HEK293 (cell line): ENCODE data around the gene IL25.

ENCODE experiments used
- CTCF ChIA-PET: fragments of 350-600 bp; formaldehyde crosslinking; extraction: SDS; loops from one replicate; lab custom pipeline; 2021; ENCODE audit warnings: antibody characterized with exemption; lab: Yijun Ruan, JAX
- POLR2A ChIA-PET: fragments of 300-600 bp; formaldehyde crosslinking; extraction: SDS; loops from one replicate; lab custom pipeline; 2020; ENCODE audit warnings: antibody characterized with exemption, inconsistent platforms; lab: Yijun Ruan, JAX
- H3K27ac ChIP-seq: fragments of 200-500 bp; sonication (Bioruptor generic); 2 replicates; pipeline ENCODE4 v1.5.1; 2014; ENCODE audit warnings: low read depth, low read length, control low read depth, inconsistent platforms; ENCODE audit errors: extremely low read depth
- H3K36me3 ChIP-seq, 2 experiments: fragments of 200-500 bp in 1 of 2; sonication (Bioruptor generic) in 1 of 2; 1 replicate in 1 of 2; 2 replicates in 1 of 2; pipeline ENCODE4 v1.5.1; 2014 to 2017; ENCODE audit warnings: inconsistent platforms in 2 of 2, low read length in 2 of 2; ENCODE audit not compliant: control insufficient read depth in 2 of 2, insufficient read depth in 1 of 2
- H3K4me1 ChIP-seq: fragments of 200-500 bp; sonication (Bioruptor generic); 2 replicates; pipeline ENCODE4 v1.5.1; 2014; ENCODE audit warnings: mild to moderate bottlenecking, low read length, inconsistent platforms; ENCODE audit not compliant: control insufficient read depth, insufficient read depth
- H3K4me3 ChIP-seq: 2 replicates; pipeline ENCODE4 v1.5.1; 2011; ENCODE audit warnings: low read depth, mild to moderate bottlenecking, control low read depth, low read length, moderate library complexity
- H3K9me3 ChIP-seq: fragments of 200-500 bp; sonication (Bioruptor generic); 2 replicates; pipeline ENCODE4 v1.5.1; 2014; ENCODE audit warnings: low read depth, low read length, inconsistent platforms; ENCODE audit not compliant: control insufficient read depth, insufficient read depth
- ELK4 ChIP-seq: IDR thresholded peaks from 2 replicates; pipeline ENCODE4 v1.6.1; 2011; ENCODE audit warnings: mild to moderate bottlenecking, low read depth, low read length, borderline replicate concordance
- GLI2 ChIP-seq: fragments of 450-650 bp; formaldehyde crosslinking; IDR thresholded peaks from 2 replicates; pipeline ENCODE4; 2017; ENCODE audit warnings: missing biosample characterization, missing genetic modification characterization, low read depth, borderline replicate concordance
- KLF16 ChIP-seq: fragments of 450-650 bp; formaldehyde crosslinking; IDR thresholded peaks from 2 replicates; pipeline ENCODE4 v1.5.1; 2017; ENCODE audit warnings: missing biosample characterization, missing genetic modification characterization
- OSR2 ChIP-seq: fragments of 450-650 bp; formaldehyde crosslinking; IDR thresholded peaks from 2 replicates; pipeline ENCODE4 v1.5.1; 2016; ENCODE audit warnings: missing biosample characterization, missing genetic modification characterization
- OVOL3 ChIP-seq: fragments of 450-650 bp; formaldehyde crosslinking; IDR thresholded peaks from 2 replicates; pipeline ENCODE4 v1.5.1; 2016; ENCODE audit warnings: missing biosample characterization, missing genetic modification characterization
- PRDM1 ChIP-seq: fragments of 450-650 bp; formaldehyde crosslinking; IDR thresholded peaks from 2 replicates; pipeline ENCODE4; 2016; ENCODE audit warnings: missing biosample characterization, missing genetic modification characterization
- RBAK ChIP-seq: fragments of 450-650 bp; formaldehyde crosslinking; IDR thresholded peaks from 2 replicates; pipeline ENCODE4 v1.5.1; 2016; ENCODE audit warnings: missing biosample characterization, missing genetic modification characterization
- WT1 ChIP-seq: fragments of 450-650 bp; formaldehyde crosslinking; IDR thresholded peaks from 2 replicates; pipeline ENCODE4 v1.5.1; 2016; ENCODE audit warnings: missing biosample characterization, missing genetic modification characterization
- ZBTB10 ChIP-seq: fragments of 450-650 bp; formaldehyde crosslinking; IDR thresholded peaks from 2 replicates; pipeline ENCODE4 v1.5.1; 2016; ENCODE audit warnings: missing biosample characterization, missing genetic modification characterization
- ZBTB11 ChIP-seq: fragments of 450-650 bp; formaldehyde crosslinking; conservative IDR thresholded peaks from 2 replicates; pipeline ENCODE4 v1.5.1; 2016; ENCODE audit warnings: low read depth, missing biosample characterization, missing genetic modification characterization
- ZFHX2 ChIP-seq: fragments of 450-650 bp; formaldehyde crosslinking; conservative IDR thresholded peaks from 2 replicates; pipeline ENCODE4 v1.5.1; 2016; ENCODE audit warnings: missing biosample characterization, missing genetic modification characterization
- ZFP41 ChIP-seq: fragments of 450-650 bp; formaldehyde crosslinking; IDR thresholded peaks from 2 replicates; pipeline ENCODE4 v1.5.1; 2016; ENCODE audit warnings: missing biosample characterization, missing genetic modification characterization, borderline replicate concordance
- ZIC2 ChIP-seq: fragments of 450-650 bp; formaldehyde crosslinking; IDR thresholded peaks from 2 replicates; pipeline ENCODE4 v1.5.1; 2016; ENCODE audit warnings: missing biosample characterization, missing genetic modification characterization
- ZNF114 ChIP-seq: fragments of 450-650 bp; formaldehyde crosslinking; IDR thresholded peaks from 2 replicates; pipeline ENCODE4 v1.5.0; 2017; ENCODE audit warnings: missing biosample characterization, missing genetic modification characterization
- ZNF16 ChIP-seq: fragments of 450-650 bp; formaldehyde crosslinking; IDR thresholded peaks from 2 replicates; pipeline ENCODE4 v1.5.1; 2016; ENCODE audit warnings: low read depth, missing biosample characterization, missing genetic modification characterization
- ZNF175 ChIP-seq: fragments of 450-650 bp; formaldehyde crosslinking; IDR thresholded peaks from 2 replicates; pipeline ENCODE4 v1.5.1; 2016; ENCODE audit warnings: missing biosample characterization, missing genetic modification characterization
- ZNF184 ChIP-seq: fragments of 450-650 bp; IDR thresholded peaks from 2 replicates; pipeline ENCODE4 v1.5.1; 2018; ENCODE audit warnings: missing biosample characterization, mild to moderate bottlenecking, missing genetic modification characterization
- ZNF211 ChIP-seq: fragments of 450-650 bp; formaldehyde crosslinking; IDR thresholded peaks from 2 replicates; pipeline ENCODE4 v1.5.1; 2016; ENCODE audit warnings: low read depth, missing biosample characterization, missing genetic modification characterization
- ZNF248 ChIP-seq: fragments of 450-650 bp; formaldehyde crosslinking; IDR thresholded peaks from 2 replicates; pipeline ENCODE4 v1.5.1; 2017; ENCODE audit warnings: missing biosample characterization, missing genetic modification characterization
- ZNF266 ChIP-seq: fragments of 450-650 bp; formaldehyde crosslinking; IDR thresholded peaks from 2 replicates; pipeline ENCODE4 v1.5.1; 2016; ENCODE audit warnings: missing biosample characterization, missing genetic modification characterization, low read depth
- ZNF404 ChIP-seq: fragments of 450-650 bp; formaldehyde crosslinking; IDR thresholded peaks from 2 replicates; pipeline ENCODE4 v1.5.1; 2017; ENCODE audit warnings: missing biosample characterization, missing genetic modification characterization
- ZNF513 ChIP-seq: fragments of 450-650 bp; IDR thresholded peaks from 2 replicates; pipeline ENCODE4 v1.5.1; 2018; ENCODE audit warnings: missing biosample characterization, missing genetic modification characterization
- ZNF555 ChIP-seq: fragments of 450-650 bp; formaldehyde crosslinking; conservative IDR thresholded peaks from 2 replicates; pipeline ENCODE4 v1.5.1; 2017; ENCODE audit warnings: missing biosample characterization, mild to moderate bottlenecking, missing genetic modification characterization, inconsistent platforms

The IL25 gene

GRCh38 chr14:23366426-23366921 is 6.1 kb upstream of the IL25 start (continued):
- no peak for TF ChIP-seq ZBTB11 (tag by site-specific recombination)
- no peak for TF ChIP-seq ZBTB10 (tag by site-specific recombination)
- TF ChIP-seq ZIC2 (tag by site-specific recombination), result no peak
- TF ChIP-seq ZNF555 (tag by site-specific recombination), result no peak
- no peak for TF ChIP-seq ZNF513
- no peak for TF ChIP-seq ELK4
- TF ChIP-seq ZNF175, result no peak
- TF ChIP-seq ZNF404 (tag by site-specific recombination), result no peak
- TF ChIP-seq, all 188 proteins: peak for 0

- Histone ChIP-seq H3K4me1 (no peaks in the 10 kb centered on the region), H3K27ac (no peak overlapping the region), H3K36me3 (no peaks in the 10 kb centered on the region), H3K4me3 (no peak overlapping the region), H3K9me3 (no peaks in the 10 kb centered on the region)
- ChIA-PET POLR2A (no interaction called here), CTCF (interaction anchor here (0.7 to 2.8 kb wide), 2 partner anchors 9 to 191 kb away, joined by 3 to 18 read pairs; no protein-coding TSS in a partner anchor)
- no peak for TF ChIP-seq ZFP41 (tag by site-specific recombination)
- no peak for TF ChIP-seq GLI2 (tag by site-specific recombination)
- TF ChIP-seq WT1 (tag by site-specific recombination), result no peak
- no peak for TF ChIP-seq ZNF114
- TF ChIP-seq PRDM1 (tag by site-specific recombination), result no peak
Observed at GRCh38 chr14:23370221-23370620, 2.4 kb upstream of the IL25 start.

- Histone ChIP-seq H3K27ac (no peak overlapping the region), H3K9me3 (no peaks in the 10 kb centered on the region), H3K4me1 (no peaks in the 10 kb centered on the region), H3K4me3 (no peak overlapping the region), H3K36me3 (no peaks in the 10 kb centered on the region)
- CTCF ChIA-PET, result no interaction called here
- POLR2A ChIA-PET, result no interaction called here
- TF ChIP-seq ZNF184 (no peak), OSR2 (tag by site-specific recombination) (no peak), KLF16 (tag by site-specific recombination) (no peak), ZNF211 (tag by site-specific recombination) (no peak), ZNF266 (tag by site-specific recombination) (no peak), ZNF16 (no peak), ZBTB10 (tag by site-specific recombination) (no peak), ZFHX2 (tag by site-specific recombination) (no peak), RBAK (tag by site-specific recombination) (no peak), OVOL3 (tag by site-specific recombination) (no peak), ZNF248 (tag by site-specific recombination) (no peak)
Observed at GRCh38 chr14:23371865-23372264, 744 bp upstream of the IL25 start.
